WERI-Rb-1 (cell line): Measurements from ENCODE around the gene DENND5B.
A peak's percentile ranks its signal among the peaks of the same experiment; 100 is the strongest.

ENCODE experiments used
- DNase-seq: peaks from one replicate; pipeline ENCODE4 v3.0.0-alpha.2; 2020
- H3K27ac ChIP-seq: fragments of 250-450 bp; sonication (Bioruptor Pico); 2 replicates; pipeline ENCODE4 v1.5.1; 2020; ENCODE audit warnings: mild to moderate bottlenecking, moderate library complexity
- H3K27me3 ChIP-seq: fragments of 250-450 bp; sonication (Bioruptor Pico); 2 replicates; pipeline ENCODE4 v1.5.1; 2021; ENCODE audit warnings: mild to moderate bottlenecking, low read depth, moderate library complexity; ENCODE audit not compliant: insufficient read depth, severe bottlenecking
- H3K36me3 ChIP-seq: fragments of 250-450 bp; sonication (Bioruptor Pico); 2 replicates; pipeline ENCODE4 v1.5.1; 2020; ENCODE audit warnings: mild to moderate bottlenecking, moderate library complexity
- H3K4me3 ChIP-seq: 2 replicates; pipeline ENCODE4 v1.5.1; 2011; ENCODE audit warnings: low read depth, mild to moderate bottlenecking, control low read depth, low read length
- H3K9me3 ChIP-seq: fragments of 250-450 bp; sonication (Bioruptor Pico); 2 replicates; pipeline ENCODE4 v1.5.1; 2021; ENCODE audit warnings: mild to moderate bottlenecking, moderate library complexity; ENCODE audit not compliant: severe bottlenecking
- CTCF ChIP-seq: IDR thresholded peaks from 2 replicates; pipeline ENCODE4 v1.5.1; 2011; ENCODE audit warnings: low read depth, mild to moderate bottlenecking, control low read depth, inconsistent platforms, low read length

Gene DENND5B

GRCh38 chr12:31589904-31590641 lies 863 bp downstream of the DENND5B start:
- Histone ChIP-seq H3K27ac (peak overlapping the region; percentile 96), H3K9me3 (no peaks in the 10 kb centered on the region), H3K36me3 (no peaks in the 10 kb centered on the region), H3K4me3 (peak overlapping the region; percentile 91), H3K27me3 (no peaks in the 10 kb centered on the region)
- peak; percentile 69 for DNase-seq
- TF ChIP-seq CTCF: no peak

- peak; percentile 65 for DNase-seq
- H3K27ac ChIP-seq: peak overlapping the region; percentile 96
Observed at GRCh38 chr12:31589598-31589903, 1.4 kb downstream of the DENND5B start.

GRCh38 chr12:31588976-31589375 lies 2.0 kb downstream of the DENND5B start:
- H3K27ac ChIP-seq: no peak overlapping the region
- no peaks in the 10 kb centered on the region for H3K9me3 ChIP-seq
- H3K36me3 ChIP-seq: no peaks in the 10 kb centered on the region; the same call in 1 of the 2 replicates
- no peak for TF ChIP-seq CTCF
- H3K4me3 ChIP-seq: peak overlapping the region; percentile 91
- DNase-seq: no peak
- H3K27me3 ChIP-seq: no peaks in the 10 kb centered on the region

More at GRCh38 chr12:31589598-31589903, 1.4 kb downstream of the DENND5B start:
- no peak for TF ChIP-seq CTCF
- Histone ChIP-seq H3K27me3 (no peaks in the 10 kb centered on the region), H3K36me3 (no peaks in the 10 kb centered on the region), H3K4me3 (peak overlapping the region; percentile 91), H3K9me3 (no peaks in the 10 kb centered on the region)

- Histone ChIP-seq H3K4me3 (no peak overlapping the region), H3K36me3 (peaks cover 4% of the 10 kb centered on the region), H3K9me3 (no peaks in the 10 kb centered on the region), H3K27ac (no peak overlapping the region), H3K27me3 (no peaks in the 10 kb centered on the region)
- DNase-seq: no peak
- no peak for TF ChIP-seq CTCF
Observed at GRCh38 chr12:31586728-31587127, 4.2 kb downstream of the DENND5B start.

GRCh38 chr12:31585895-31586294 lies 5.0 kb downstream of the DENND5B start:
- Histone ChIP-seq H3K36me3 (peaks cover 4% of the 10 kb centered on the region), H3K27ac (no peak overlapping the region), H3K9me3 (no peaks in the 10 kb centered on the region), H3K27me3 (no peaks in the 10 kb centered on the region), H3K4me3 (no peak overlapping the region)
- TF ChIP-seq CTCF: no peak
- DNase-seq: no peak

- Histone ChIP-seq H3K36me3 (peaks cover 4% of the 10 kb centered on the region), H3K9me3 (no peaks in the 10 kb centered on the region), H3K4me3 (no peak overlapping the region), H3K27me3 (no peaks in the 10 kb centered on the region), H3K27ac (no peak overlapping the region)
- no peak for TF ChIP-seq CTCF
- no peak for DNase-seq
Observed at GRCh38 chr12:31585271-31585670, 5.7 kb downstream of the DENND5B start.
